HTERT RPE-1 (cell line): Measurements from ENCODE around the gene IL10.
"Not testable (repeated sequence)": the region's sequence is repeated elsewhere in the genome, so short reads cannot be mapped to it uniquely, and the experiment has no call there.

Source experiments
- in situ Hi-C: fragments of 300-500 bp; cut with MboI; formaldehyde crosslinking; loops from 4 replicates; pipeline ENCODE4 v1.14.3; 2020; ENCODE audit warnings: low sequenced_read_pairs

IL10 gene

DNA sequence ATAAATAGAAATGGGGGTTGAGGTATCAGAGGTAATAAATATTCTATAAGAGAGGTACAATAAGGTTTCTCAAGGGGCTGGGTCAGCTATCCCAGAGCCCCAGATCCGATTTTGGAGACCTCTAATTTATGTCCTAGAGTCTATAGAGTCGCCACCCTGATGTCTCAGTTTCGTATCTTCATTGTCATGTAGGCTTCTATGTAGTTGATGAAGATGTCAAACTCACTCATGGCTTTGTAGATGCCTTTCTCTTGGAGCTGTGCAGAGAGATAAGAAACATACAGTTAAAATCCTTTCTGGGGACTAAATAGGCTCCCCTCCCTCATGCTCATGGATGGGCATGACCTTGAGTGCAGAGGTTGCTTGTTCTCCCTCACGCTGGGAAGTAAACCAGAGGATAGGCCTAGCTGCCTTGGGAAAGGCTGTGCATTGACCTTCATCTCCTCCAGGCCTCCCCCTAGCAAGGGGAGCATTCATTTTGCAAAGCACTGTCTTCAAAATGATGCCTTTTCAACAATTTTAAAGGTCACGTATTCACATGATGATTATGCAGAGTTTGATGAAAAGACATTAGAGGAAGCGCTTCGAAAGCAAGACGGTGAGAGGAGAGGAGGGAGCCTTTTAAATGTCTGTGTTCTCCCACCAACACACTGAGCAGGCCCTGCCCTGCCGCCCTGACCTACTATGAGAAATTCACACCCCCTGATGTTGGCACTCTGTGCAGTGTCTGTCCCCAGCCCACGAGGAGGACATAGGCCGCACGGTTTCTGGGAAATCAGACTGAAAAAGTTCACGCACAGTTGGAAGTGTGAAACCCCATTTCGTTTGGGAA lies 3.6 kb downstream of the IL10 start:
- in situ Hi-C loops = no loop called here

DNA sequence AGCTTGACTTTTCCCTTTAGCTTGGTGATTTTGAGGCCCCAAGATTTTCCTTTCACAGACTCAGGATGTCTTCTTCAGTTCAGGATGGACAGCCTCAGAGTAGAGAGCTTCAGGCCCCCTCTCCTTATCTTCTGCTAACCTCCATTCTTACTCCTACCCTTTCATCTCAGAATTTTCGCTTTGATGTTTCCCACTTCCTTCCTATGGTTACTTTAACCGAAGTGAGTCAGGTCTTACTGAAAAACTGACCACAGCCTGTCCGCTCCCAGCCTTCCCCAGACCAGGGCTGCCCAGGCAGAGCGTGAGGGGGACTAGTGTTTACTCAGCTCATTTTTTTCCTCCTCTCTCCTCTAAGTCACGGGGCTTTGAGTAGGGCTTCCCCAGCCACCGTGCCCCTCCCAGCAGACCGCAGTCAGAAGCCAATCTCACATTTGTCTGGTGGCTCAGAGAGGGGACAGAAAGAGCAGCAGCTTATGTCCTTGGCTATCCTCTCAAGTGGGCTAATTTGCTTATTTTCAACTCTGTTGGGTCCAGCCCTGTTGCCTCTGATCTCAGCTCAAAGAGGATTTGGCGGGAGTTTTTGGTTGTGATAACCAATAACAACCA lies 5.9 kb downstream of the IL10 start:
- in situ Hi-C loops = no loop called here

DNA sequence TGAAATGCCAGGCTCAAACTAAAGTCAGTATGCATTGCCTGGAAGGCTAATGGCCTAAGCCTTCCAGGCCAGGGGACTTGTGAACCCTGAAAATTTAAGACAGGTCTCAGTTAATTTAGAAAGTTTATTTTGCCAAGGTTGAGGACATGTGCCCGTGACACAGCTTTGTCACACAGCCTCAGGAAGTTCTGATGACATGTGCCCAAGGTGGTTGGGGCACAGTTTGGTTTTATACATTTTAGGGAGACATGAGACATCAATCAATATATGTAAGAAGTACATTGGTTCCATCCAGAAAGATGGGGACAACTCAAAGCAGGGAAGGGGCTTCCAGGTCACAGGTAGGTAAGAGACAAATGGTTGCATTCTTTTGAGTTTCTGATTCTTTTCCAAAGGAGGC lies 6.5 kb downstream of the IL10 start:
- in situ Hi-C loops = not testable (repeated sequence)

DNA sequence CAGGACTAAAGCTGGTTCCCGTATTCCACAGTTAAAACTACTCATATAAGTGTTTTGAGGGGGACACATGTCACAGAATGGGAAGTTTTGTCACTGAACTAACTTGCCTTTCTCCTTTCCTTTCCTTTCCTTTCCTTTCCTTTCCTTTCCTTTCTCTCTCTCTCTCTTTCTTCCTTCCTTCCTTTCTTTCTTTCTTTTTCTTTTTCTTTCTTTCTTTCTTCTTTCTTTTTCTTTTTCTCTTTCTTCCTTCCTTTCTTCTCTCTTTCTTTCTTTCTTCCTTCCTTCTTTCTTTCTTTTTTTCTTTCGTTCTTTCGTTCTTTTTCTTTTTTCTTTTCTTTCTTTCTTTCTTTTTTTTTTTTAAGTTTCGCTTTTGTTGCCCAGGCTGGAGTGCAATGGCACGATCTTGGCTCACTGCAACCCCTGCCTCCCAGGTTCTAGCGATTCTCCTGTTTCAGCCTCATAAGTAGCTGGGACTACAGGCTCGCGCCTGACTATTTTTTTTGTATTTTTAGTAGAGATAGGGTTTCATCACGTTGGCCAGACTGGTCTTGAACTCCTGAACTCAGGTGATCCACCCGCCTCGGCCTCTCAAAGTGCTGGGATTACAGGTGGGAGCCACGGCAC lies 9.4 kb downstream of the IL10 start:
- in situ Hi-C loops = not testable (repeated sequence)

DNA sequence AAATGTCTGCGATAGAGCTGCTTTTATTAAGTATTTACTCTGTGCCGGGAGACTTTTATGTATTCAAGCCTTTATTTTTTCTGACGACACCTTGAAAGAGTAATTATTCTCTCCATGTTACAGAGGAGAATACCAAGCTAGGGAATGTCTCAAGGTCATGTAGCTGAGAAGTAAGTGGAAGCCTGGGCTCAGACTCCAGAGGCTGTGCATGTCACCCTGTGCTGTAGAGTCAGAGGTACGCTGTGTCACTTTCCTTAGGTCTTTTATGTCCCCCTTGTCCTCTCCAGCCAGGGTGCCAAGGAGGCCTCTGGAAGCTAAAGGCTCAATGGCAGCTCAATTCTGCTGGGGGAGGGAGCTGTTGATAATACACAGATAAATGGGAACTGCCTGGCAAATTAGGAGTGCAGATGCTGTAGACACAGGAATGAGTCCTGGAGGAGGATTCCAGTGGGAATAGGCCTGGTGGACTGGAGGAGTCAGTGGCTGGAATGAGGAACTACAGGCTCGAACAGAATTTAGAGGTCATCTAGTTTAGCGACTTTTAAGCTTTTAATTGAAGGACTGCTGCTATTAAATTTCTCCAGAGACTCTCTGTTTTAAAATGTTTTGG lies 11.0 kb downstream of the IL10 start:
- in situ Hi-C loops = no loop called here

DNA sequence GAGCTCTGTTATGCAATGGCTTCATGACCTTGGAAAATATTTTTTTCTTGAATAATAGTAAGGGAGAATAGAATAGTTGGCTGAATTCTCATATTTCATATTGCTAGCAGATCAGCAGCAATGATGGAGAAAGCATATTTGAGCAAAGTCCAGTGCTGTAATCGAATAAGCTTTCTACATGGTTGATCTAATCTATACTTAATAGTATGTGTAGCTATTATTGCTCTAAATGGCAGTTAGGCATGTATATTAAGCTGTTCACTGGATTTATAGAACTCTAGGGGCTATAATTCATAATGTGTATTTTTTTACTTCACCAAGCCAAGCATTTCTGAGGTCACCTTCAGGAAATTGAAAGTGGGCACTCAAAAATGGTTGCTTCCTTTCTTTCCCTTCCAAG lies 11.7 kb downstream of the IL10 start:
- in situ Hi-C loops = no loop called here

DNA sequence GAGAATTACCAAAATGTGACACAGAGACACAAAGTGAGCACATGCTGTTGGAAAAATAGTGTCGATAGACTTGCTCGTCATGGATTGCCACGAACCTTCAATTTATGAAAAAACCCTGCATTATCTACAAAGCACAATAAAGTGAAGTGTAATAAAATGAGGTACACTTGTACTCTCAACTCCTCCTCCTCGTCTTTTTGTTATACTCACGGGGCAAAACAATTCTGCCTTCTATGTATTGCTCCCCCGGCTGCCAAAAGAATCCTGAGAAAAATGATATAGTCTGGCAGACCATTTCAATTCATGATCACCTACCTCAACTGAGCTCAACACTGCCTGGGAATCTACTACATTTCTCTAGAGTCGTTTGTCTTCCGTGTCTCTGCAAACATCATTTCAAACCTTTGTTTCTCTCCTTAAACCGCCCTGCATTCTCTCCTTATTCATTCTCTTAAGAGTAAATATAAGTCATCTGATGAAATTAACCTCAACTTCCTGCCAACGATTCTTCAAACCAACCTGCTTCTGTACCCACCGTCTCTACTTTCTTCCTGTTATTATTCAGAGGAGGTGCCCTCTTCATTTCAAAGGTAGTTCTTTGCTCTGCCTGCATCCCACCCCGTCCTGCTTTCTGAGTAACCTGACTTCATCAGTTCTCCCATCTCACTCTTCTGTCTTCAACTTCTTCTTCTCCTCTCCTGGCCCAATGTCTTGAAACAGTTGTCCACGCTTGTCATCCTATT lies 14.6 kb downstream of the IL10 start:
- in situ Hi-C loops = no loop called here

DNA sequence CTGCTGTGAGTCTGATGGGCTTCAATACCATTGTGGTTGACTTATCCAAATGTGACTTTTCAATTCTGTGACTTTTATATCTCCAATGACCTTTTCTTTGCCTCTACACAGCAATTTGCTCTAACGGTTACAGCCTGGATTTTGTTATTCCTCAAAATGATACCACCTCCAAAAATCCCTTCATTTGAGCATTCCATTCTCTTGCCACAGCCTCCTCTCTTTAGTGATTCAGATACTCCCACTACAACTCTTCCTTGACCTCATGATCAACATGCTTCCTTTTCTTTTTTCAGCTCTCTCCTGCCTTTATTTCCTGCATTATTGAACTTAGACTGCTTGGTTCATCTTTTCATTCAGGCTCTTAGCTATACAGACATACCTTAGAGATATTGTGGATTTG lies 18.3 kb downstream of the IL10 start:
- in situ Hi-C loops = no loop called here

DNA sequence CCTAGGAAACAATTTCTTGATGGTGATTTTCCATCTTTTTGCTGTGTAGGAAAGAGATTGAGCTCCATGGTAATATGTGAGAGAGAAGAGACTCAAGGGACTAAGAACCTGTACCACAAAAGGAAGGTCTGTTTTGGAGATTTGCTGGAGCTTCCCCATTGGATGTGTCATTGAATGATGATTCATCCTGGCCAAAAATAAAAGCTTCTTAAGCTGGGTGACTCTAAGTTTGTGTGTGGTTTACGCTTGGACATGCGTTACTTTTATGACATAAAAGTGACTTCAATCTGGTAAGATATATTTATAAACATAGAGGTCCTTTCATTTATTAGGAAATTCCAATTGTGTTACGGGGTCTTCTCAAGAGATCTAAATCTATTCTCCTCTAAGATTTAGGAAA lies 19.2 kb downstream of the IL10 start:
- in situ Hi-C loops = no loop called here

DNA sequence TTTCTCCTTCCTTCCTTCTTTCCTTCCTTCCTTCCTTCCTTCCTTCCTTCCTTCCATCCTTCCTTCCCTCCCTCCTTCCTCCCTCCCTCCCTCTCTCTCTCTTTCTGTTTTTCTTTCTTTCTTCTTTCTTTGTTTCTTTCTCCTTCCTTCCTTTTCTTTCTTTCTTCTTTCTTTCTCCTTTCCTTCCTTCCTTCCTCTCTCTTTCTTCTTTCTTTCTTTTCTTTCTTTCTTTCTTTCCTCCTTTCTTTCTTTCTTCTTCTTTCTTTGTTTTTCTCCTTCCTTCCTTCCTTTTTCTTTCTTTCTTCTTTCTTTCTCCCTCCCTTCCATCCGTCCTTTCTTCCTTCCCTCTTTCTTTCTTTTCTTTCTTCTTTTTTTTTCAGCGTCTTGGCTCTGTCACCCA lies 19.8 kb downstream of the IL10 start:
- in situ Hi-C loops = no loop called here

DNA sequence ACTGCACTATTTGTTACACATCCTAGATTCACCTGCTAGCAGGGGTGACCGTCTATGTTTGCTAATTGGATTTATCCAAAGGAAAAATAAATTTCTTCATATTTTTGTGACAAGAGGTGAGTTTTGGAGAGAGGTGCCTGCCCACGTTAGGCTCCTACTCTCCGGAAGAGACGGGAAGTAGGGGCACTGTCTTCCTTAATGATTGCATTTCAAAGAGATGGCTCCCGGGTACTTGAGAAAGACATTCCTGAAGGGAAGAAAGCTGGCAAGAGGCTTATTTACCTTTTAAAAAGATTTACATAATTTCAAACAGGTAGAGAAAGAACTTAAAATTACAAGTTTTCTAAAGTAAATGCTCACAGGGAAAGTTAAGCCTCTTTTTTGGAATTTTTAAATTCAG lies 20.4 kb downstream of the IL10 start:
- in situ Hi-C loops = no loop called here

DNA sequence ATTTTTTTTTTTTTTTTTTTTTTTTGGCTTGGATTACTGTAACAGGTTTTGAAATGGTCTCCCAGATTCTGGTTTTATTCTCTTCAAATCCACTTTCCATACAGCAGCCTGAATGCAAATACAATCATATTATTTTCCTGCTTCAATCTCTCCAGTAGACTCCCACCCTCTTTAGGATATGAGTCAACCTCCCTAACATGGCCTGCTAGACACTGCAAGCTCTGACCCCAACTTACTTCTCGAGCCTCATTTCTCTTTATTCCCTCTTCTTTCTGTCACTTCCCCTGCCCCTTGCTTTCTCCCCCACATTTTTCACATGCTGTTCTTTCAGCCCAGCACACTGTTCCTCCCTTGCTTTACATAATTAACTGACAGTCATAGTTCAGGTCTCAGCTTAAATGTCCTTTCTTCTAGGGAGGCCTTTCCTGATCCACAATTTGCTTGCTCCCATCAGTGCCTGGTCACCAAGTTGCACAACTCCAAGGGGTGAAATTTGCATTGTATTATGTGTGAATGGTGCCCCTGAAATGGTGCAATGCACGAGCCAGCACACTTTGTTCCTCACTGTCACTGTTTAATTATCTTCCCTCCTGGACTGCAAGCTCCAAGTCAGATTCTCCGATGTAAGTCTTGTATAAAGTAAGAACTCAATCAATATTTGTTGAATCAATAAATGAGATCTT lies 23.8 kb downstream of the IL10 start:
- in situ Hi-C loops = no loop called here

DNA sequence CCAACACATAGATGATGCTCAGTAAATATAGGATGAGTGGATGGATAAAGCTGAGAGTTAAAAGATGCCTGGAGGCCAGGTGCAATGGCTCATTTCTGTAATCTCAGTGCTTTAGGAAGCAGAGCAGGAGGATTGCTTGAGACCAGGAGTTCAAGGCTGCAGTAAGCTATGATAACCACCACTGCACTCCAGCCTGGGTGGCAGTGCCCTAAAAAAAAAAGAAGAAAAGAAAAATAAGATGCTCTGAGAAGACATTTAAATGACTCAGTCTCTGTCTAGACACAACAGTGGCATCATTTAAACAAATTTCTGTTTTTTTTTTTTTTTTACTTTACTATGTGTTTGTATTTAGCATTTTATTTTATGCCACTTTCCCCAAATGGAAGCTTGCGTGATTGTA lies 27.0 kb downstream of the IL10 start:
- in situ Hi-C loops = no loop called here

DNA sequence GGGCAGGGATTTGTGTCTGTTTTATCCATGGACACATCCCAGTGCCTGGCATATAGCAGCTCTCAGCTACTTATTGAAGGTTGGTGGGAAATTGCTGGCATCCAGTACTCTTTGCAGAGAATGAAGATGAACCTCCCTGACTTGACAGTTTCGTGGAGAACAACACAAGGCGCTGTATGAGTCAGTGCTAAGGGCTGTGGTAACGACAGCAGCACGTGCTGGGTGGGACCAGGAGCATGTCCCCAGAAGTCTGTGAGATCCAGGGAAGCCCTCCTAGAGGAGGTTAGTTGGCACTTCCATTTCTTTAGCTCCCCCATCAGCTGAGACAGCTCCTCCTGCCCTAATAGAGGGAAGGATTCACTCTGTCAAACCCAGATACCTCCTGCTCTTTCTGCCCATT lies 27.6 kb downstream of the IL10 start:
- in situ Hi-C loops = no loop called here

DNA sequence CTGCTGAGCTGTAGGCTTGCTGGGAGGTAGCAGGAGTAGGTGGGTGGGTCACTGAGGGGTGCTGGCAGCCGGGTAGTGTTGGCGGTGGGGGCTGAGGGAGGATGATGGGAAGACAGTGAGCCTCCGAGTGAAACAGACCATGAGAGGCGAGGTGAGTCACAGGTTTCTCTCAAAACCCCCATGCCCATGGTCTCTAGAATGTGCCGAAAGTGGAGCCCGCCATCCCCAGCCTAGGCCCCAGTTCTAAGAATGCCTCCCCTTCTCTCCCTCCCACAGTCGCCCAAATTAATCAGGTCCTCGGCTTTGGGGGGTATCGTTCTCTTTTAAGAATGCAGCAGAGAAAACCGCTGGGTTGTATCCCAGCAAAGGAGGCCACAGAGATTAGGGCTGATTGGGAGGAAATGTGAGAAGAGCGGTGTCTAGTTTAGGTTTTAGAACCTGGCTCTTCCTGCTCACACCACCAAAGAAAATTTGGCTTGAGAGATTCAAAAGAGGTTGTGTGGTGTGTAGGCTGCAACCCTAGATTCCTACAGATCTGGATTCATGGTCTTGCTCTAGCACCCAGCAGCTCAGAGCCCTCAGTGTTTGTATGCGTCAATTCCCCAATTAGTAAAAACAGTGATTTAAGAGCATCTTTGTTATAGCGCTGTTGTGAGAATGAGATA lies 29.4 kb downstream of the IL10 start:
- in situ Hi-C loops = no loop called here

DNA sequence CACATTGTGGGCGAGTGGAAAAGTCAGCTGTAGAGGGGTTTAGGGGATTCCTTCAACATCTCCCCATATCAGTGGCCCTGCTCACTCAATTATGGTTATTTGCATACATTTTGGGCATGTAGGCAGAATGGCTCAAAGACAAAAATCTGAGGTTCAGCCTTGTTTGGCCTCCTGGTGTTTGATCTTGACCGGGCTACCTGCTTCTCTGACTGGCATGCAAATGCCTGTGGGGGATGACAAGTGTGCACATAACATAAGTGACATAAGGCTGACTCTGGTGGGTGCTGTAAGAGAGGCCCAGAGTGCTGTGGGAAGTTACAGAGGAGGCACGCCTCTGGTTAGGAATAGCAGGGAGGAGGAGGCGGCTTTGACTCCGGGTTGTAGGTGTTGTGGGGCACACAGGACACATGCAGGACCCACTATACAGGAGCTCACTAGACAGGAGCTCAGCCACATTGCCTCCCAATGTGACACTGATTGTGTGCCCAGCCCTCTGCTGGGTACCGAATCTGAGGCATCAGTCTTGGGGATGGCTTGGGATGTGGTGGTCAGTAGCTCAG lies 31.1 kb downstream of the IL10 start:
- in situ Hi-C loops = no loop called here

DNA sequence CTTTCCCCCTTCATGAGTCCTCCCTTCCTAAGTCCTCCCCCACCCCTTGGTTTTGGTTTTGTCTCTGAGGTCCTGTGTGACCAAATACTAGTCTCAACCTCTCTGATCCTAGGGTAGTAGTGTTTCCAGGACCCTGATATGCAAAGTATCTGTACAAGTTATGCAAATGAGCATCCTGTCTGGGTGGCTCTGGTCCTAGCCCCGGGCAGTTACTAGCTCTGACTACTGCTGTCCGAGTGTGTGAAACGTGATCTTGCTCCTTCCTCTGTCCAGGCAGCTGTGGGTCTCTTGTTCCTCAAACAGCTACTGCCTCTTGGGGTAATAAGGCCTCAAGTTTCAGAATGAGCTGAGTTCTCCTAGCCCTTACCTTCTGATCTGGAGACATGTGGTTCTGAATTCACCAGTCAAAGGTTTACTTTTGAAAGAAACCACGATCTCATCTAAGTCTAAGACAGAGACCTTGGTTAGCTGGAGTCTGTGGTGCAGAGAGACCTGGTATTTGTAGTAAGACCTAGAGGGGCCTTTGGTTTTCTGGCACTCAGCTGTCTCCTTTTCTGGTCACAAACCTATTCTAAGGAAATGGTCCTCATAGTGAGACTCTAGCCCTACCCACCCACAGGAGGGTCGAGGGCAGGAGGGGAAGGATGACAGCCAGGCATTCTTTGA lies 32.8 kb downstream of the IL10 start:
- in situ Hi-C loops = no loop called here

DNA sequence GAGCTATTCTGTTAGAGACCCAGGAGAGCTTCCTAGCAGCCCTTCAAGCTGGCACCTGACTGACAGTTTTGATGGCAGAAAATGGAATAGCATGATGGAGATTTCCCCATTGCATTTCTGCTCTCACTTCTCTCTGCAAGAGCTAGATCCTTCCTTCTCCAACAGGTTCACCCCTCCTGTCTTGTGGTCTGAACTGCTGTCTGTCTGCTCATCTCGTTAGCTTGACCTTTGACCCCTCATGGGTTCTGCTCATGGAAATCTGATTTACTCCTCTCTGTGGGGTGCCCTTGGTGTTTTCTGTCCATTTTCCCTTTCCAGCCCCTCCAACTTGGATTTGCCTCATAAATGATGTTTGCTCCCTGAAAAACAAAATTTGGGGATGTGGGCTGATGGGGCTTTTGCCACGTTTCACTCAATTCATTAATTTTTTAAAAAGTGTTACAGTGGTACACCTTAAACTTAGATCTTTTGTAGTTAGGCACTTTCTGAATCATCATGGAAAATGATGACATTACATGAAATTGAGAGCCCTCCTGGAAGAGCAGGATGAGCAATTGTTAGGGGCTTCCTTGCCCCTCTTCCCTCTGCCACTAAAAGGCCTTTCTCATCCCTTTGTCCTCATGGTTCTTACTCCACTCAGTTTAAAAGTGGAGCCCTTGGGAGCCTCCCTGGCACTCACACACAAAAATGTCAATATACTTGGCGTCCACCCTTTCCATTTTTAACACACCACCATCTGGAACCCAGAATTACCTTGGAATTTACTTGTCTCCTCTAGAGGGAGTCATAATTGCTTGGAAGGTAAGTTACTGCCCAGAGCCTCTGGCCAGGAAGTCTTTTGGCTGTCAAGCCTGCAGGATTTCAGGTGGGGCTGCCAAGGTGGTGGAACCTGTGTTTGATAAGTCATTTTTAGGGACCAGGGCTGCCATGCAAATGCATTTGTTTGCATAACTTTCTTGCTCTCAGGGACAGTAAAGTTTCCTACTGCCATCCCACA lies 33.6 kb downstream of the IL10 start:
- in situ Hi-C loops = no loop called here
